NAMALWA (cell line): ENCODE data around the gene ZMYND8.
"Not testable (repeated sequence)": the region's sequence is repeated elsewhere in the genome, so short reads cannot be mapped to it uniquely, and the experiment has no call there.

ENCODE experiments used
- DNase-seq: peaks from one replicate; pipeline ENCODE4 v3.0.0-alpha.2; 2015; ENCODE audit warnings: low spot score

Gene ZMYND8

DNA sequence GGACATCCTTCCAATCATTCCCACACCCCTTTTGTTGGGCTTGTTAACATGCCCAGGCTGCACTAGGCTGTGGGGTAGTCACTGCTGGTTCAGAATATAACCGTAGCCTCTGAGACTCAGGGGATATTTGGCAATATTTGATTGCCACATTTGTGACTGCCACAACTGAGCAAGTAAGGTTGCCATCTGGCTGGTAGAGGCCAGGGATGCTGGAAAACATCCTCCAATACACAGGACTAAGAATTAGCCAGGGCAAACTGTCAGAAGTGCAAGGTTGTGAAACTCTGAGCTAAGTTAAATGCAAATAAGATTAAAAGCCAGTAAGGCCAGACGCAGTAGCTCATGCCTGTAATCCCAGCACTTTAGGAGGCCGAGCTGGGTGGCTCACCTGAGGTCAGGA, 112.0 kb downstream of the ZMYND8 start:
- no peak for DNase-seq

DNA sequence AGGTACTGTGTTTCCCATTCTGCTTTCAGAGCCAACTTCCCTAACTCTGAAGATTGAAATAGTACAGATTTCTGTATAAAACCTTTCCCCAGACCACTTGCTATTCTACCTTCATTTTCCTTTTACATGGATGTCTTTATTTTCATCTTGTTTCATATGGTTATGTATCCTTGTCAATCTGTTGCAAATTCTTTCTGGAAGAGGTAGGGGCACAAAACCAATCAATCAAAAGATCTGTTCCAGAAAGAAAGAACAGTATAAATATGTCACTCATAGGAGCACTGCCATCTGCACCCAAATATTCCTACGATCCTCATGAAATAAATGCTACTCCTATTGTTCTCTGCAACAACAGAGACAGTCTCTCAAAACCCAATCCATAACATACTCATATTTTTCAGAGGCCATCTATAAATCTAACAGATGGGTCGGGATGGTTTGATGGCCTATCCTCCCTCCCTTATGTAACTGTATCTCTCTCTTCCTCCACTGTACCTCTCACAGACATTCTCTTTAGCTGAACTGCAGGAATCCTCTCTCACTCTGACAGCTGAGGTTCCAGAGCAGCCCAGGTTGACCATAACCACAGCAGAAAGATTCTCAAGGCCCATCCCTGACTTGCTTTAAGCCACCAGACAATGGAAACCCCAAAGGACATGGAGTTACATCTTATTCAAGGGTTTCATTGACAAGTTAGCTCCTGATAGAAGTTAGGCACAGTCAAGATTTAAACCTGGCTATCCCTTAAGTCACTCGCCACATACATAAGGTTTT, 112.8 kb downstream of the ZMYND8 start:
- DNase-seq = no peak

DNA sequence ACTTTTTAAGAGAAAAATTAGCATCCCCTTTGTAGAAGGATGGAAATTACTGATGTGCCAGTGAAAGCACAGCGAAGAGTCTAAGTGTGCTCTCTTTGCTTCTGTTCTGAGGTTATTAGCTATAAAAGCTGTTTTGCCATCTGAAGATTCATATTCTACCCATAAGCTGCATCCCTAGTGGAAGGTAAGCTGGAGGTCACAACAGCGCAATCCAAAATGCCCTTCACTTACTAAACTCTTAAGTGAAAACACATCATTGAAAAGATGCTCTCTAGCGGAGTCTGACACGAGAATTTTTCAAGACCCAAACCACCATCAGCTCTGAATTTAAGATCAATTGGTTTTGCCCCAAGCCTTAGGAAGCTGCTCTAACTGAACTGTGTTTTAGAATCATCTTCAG, 113.5 kb downstream of the ZMYND8 start:
- DNase-seq = no peak

DNA sequence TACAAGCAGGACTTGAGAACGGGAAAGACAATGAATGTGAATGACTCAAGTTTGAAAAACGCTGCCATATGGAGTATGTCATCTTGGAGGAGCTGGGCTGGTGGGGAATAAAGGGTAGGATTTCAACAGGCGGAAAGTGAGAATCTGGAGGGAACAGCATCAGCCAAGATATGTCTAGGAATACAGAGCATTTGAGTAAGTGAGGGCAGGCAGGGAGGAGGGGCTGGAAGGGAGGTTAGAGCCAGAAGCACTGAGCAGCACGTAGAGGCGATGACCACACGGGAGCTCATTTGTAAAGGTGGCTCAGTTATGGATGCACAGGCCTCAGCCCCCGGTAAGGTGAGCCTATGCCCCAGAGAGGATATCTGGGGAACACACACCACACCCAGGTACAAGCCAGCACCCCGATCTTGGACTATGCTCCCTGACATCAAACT, 115.1 kb downstream of the ZMYND8 start:
- no peak for DNase-seq

DNA sequence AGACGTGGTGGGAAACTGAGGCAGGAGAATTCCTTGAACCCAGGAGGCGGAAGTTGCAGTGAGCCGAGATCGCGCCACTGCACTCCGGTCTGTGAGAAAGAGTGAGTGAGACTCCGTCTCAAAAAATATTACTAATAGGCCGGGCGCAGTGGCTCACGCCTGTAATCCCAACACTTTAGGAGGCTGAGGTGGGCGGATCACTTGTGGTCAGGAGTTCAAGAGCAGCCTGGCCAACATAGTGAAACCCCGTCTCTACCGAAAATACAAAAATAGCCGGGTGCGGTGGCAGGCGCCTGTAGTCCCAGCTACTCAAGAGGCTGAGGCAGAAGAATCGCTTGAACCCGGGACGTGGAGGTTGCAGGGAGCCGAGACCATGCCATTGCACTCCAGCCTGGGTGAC, 116.4 kb downstream of the ZMYND8 start:
- not testable (repeated sequence) for DNase-seq

DNA sequence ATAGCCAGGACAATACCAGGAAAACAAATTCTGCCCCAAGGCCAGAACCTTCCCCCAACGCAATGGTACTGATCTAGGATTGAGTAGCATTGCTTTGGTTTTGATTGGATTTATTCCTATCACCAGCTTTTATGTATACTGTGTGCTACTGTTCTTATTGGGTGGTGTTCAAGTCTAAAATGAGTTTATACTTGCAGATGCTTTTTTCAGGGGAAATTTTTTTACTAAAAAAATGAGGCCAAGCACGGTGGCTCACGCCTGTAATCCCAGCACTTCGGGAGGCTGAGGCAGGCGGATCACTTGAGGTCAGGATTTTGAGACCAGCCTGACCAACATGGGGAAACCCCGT, 116.8 kb downstream of the ZMYND8 start:
- no peak for DNase-seq

DNA sequence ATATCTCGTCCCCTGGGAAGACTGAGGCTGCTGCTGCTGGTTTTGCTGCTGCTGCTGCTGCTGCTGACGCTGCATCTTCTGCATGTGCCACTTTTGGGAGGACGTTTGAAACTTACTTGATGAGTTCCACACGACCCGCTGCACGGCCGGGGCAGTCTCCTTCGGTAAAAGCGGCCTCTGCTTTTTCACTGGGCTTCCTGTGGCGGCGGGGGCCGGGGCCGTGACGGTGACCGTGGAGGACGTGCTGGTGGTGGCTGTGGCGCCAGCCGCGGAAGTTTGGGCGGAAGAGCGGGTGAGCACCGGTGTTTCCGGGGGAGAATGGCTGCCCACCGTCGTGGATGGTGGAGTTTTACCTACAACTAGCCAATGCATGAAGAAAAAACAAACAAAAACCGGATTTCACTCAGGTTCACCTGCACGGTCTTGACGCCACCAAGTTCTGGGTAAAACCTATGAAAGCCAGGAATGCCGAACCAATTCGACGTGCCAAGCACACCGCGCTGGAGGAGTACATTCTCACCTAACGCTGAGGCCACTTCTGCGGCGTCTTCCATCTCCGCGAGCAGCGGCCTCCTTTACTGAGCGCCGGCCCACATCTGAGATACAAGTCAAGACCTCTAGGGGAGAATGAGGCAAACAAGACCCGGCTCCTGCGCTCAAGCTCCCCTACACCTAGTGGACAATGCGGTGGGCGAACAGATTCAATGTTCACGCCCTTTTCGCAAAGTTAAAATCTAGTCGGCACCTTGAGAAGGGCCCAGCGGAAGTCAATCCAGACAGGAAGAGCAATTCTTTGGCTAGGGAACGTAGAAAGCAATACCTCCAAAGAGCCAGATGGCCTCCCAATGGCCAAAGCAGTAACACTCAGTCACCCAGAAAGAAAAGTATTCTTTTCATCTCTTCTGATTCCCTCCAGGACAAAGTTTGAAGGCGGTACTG, 117.5 kb downstream of the ZMYND8 start:
- no peak for DNase-seq

DNA sequence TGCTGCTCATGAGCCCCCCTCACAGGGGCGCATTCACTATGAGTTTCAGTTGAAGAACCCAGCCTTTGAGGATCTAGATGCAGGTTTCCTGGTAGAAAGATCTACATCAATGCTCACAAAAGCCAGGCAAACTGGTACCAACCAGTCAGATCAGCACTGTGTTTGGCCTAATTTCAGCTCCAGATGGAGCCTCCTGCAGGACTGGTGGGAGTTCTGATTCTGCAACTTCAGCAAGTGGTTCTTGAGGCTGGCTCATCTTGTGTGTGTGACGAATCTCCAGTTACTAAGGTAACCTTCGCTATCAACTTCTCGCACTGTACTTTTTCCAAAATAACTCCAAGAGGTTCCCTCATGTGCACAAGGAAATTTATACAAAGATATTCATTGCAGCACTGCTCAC, 118.8 kb downstream of the ZMYND8 start:
- no peak for DNase-seq

DNA sequence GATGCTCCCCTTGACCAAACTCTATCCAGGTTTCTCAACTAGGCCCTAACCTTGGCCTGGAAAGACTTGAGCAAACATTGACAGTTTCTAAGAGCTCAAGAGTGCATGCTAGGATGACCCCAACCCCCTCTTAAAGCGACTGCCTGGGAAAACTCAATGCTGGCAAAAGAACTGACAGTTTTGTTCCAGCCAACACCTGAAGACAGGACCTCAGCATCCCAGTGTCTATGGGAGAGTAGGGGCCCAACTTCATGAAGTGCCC, 119.9 kb downstream of the ZMYND8 start:
- no peak for DNase-seq

DNA sequence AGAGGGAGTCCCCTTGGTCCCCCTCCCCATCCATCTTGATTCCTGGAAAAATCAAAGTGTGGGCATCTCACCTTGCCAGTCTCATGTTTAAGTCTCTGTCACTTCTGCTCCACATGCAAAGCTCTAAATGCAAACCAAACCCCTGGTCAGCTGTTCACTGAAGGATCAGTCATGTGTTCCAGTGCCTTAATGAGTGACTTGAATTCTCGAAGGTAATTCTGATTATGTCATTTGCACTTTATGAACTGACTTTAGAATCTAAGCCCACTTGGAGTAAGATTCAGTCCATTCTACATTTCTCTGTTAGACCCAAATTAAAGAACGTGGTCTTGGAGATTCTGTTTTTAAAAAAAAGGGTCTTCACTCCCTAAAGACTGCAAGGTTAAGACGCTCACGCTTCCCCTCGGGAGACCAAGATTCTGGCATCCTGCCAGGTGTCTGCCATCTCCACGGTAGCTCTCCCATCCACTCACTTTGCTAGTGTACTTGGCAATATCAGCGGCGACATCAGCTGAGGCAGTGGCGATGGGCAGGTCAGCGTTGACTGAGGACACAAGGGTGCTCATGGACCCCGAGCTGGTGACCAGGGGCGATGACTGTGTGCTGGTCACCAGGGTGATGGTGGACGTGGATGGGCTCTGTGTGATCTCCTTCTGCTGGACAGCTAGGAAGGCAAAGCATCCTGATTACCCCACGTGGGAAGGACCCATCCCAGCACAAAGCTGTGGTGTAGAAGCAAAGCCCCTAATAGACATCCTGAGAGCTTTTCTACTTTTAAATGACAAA, 120.5 kb downstream of the ZMYND8 start:
- DNase-seq = no peak

DNA sequence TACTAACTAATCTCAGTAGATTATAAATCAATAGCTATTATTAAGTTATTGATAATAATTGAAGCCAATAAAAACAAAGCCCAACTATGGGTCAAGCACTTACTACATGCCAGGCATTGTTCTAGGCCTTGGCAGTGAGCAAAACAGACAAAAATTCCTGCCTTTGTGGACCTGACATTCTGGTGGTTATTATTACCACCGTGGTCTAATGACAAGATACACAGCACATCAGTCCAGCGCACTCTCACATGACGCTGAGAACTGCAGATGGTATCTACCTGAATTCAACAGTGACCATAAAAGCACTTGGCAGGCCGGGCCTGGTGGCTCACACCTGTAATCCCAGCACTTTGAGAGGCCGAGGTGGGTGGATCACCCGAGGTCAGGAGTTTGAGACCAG, 121.4 kb downstream of the ZMYND8 start:
- DNase-seq = no peak

DNA sequence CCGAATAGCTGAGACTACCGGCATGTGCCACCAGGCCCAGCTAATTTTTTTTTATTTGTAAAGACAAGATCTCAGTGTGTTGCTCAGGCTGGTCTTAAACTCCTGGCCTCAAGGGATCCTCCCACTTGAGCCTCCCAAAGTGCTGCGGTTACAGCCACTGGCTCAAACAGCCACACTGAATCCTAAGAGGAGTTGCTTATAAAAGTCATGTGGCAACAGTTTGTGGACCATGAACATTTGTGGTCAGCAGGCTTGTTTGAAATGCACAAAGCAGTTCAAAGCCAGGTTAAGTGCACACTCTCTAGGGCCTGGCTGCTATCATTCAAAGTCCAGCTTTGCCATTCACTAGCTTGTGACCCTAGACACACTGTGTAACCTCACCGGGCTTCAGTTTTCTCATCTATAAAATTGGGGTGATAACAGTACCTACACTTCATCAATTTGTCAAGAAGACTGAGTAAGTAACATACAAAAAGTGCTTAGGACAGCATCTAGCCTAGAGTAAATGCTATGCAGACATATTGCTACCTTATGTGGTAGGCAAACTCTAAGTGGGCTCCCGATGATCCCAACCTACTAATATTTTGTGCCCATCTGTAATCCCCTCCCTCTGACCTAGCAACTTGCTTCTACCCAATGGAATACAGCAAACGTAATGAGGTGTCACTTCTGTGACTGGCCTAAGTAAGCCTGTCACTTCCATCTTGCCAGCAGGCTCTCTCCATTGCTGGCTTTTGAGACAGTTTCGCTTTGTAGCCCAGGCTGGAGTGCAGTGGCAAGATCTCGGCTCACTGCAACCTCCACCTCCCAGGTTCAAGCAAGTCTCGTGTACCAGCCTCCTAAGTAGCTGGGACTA, 122.9 kb downstream of the ZMYND8 start:
- no peak for DNase-seq

DNA sequence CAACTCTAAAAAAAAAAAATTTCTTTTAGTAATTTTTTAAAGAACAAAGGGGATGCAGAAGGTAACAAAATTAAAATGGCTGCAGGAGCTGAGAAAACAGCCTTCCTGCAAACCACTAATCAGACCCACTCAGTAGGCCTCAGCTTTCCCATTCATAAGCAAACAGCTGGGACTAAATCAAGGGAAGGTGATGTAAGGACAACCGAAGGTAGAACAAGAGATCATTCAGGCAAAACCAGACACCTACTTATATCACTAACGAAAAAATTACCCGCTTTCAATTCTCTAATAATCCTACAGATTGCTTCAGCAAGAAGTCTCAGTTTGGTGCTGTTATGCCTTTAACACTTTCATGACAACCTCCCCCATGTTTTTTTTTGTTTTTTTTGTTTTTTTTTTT, 124.0 kb downstream of the ZMYND8 start:
- DNase-seq = no peak

DNA sequence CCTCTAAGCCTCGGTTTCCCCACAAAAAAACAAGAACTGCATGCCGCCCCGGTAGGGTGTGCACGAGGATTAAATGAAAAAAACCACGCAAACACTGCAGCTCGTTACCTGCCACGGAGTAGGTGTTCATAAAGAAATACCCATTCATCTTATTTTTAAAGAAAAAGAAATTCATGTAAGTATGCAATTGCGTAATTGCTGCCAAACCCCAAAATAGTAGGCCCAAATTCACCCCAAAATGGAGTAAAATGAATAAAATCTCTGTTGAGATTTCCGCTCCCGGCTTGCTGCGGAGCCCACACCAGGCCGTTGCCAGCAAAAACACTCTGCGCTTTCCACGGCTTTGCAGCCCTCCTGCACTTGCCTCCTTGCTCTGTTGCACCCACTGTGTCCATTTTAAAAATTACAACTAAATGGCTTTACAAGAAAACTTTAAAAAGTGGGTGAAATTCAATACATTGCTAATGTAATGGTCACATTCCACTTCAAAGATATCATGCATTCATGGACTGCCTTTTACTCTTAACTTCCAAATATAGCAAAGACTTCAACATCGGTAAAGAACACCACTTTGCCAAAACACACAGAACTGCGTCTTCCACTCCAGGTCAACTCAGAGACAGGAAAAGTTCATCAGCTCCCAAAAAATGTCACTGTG, 125.0 kb downstream of the ZMYND8 start:
- DNase-seq = no peak

DNA sequence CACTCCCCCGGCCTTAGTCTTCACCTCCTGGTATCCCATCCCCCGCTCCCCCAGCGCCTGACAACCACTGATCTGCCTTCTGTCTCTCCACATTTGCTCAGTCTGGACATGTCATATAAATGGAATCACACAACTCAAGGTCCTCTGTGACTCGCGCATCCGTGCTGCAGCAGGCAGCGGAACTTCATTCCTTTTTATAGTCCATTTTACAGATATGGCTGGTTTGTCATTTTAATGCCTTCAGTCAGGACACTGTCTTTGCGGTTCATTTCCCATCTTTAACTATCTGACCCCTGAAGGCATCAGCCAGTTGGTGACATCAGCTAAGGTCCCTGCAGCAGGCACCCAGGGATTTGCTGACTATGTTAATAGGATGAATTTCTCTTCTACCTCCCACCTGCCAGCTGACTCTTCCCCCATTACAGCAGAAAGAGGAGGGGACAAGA, 125.7 kb downstream of the ZMYND8 start:
- no peak for DNase-seq

DNA sequence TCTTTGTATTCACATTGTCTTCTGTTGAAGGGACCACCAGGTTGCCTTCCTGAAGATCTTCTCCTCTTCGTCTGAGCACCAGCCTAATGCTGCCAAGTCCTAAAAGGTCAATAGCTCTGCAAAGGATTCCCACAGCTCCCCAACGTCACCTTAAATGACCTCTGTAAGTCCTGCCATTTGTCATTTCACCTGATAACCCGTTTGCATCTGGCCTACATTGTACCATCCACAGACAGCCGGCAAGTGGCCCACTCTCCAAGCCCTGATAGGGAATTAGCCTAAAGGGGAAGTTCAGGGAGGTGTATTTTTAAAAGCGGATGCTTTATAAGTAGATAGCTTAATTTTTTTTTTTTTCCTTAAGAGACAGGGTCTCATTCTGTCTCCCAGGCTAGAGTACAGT, 127.8 kb downstream of the ZMYND8 start:
- no peak for DNase-seq

DNA sequence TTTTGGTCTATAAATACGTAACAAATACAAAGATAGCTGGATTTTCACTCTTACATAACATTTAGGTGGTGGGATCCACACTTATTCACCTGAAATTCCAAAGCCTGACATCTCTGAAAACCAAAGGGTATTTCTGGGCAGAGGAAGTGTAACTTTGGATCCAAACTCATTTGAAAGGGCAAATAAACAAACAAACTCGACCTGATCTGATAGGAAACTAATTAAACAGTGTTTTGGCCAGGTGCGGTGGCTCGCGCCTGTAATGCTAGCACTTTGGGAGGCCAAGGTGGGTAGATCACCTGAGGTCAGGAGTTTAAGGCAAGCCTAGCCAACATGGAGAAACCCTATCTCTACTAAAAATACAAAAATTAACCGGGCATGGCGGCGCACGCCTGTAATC, 128.9 kb downstream of the ZMYND8 start:
- no peak for DNase-seq

DNA sequence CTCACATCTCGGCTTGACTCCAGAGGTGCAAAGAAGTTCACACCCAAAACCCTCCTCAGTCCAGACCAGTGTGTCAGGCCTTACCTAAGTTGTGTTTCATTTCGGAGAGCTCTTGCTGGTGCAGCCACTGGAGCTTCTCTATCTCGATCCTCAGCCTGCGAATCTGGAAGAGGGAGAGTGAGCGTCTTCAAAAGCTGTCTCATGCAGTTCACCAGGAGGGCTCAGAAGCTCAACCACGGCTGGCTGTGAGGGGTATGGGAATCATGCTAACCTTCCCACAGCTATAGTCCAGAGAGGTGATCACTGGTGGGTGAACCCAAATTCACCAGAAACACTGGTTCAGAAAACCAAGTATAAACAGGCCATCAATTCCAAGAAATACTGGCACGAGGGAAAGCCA, 129.4 kb downstream of the ZMYND8 start:
- DNase-seq = no peak

DNA sequence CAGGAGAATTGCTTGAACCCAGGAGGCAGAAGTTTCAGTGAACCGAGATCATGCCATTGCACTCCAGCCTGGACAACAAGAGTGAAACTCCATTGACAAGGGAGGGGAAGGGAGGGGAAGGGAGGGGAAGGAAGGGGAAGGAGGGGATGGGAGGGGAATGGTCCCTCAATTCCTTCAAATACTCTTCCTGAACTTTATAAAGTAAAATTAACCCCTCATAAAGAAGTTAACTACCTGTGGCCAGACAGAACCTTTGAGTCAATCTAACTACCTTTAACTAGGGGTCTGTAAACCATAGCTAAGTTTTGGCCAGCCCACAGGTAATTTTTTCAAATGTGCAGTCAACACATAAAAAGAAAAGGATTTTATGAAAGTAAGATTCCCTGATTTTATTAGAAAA, 131.0 kb downstream of the ZMYND8 start:
- DNase-seq = no peak

DNA sequence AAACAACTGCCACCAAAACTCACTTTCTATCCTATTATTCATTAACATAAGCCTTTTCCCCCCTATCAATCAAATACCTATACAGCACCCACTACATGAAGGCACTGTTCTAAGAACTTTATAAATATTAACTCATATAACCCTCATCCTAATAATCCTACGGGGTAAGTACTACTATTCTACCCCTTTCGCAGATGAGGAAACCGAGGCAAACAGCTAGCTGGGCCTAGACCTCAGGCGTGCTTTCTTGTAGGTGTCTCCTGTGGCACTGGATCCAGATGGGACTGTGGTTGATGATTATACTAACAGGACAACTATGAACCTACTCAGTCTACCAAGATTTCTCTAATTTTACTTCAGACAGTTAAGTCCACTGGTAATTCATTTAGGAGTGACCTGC, 131.6 kb downstream of the ZMYND8 start:
- no peak for DNase-seq

DNA sequence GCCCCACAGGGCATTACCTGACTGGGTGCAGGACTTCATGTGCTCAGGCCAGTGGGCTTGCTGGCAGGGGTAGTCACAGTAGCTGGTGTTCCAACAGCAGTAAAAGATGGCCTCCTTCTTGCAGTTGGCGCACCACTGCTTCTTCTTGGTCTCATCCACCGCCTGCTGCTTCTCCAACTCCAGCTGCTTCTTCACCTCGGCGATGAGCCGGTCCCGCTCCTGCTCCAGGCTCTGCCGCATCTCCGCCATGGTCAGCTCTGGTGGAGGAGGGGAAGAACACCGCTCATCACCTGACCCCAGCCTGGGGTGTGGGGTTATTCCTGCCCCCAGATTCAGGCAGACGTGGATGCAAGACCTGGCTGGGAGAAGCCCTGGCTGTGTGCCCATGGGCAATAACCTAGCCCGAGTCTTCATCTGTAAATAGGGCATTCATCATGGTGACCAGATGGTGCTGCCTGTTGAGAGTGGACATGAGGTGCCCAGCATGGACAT, 132.2 kb downstream of the ZMYND8 start:
- DNase-seq = no peak
